ENCODE results near the gene MXD4.
"Not testable (repeated sequence)": the region's sequence is repeated elsewhere in the genome, so short reads cannot be mapped to it uniquely, and the experiment has no call there.

DNA sequence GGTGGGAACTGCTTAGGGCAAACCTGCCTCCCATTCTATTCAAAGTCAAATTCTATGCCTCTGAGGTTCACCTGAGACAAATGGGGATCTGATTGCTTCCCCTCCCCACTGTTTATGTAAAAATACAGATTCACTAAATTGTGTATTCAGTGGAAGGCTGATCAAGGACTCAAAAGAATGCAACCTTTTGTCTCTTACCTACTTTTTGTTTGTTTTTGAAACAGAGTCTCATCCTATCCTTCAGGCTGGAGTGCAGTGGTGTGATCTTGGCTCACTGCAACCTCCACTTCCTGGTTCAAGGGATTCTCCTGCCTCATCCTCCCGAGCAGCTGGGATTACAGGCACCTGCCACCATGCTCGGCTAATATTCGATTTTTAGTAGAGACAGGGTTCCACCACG, 40.5 kb downstream of the MXD4 start:
- TF ChIP-seq SP1 (IDR thresholded peaks at IDR 0.05; ENCODE audit: low read depth); JUND (IDR thresholded peaks at IDR 0.05); EZH2phosphoT487 (IDR thresholded peaks at IDR 0.05; ENCODE audit: borderline replicate concordance); FOSL1 (IDR thresholded peaks at IDR 0.05; ENCODE audit: low read depth); ZNF274 (IDR thresholded peaks at IDR 0.05; ENCODE audit: low read depth, low read length); SIN3A (IDR thresholded peaks at IDR 0.05; ENCODE audit: low read depth); POLR2AphosphoS5 (IDR thresholded peaks at IDR 0.05; ENCODE audit: low read depth, low read length): not testable (repeated sequence)
- TF ChIP-seq, protein P1, sequence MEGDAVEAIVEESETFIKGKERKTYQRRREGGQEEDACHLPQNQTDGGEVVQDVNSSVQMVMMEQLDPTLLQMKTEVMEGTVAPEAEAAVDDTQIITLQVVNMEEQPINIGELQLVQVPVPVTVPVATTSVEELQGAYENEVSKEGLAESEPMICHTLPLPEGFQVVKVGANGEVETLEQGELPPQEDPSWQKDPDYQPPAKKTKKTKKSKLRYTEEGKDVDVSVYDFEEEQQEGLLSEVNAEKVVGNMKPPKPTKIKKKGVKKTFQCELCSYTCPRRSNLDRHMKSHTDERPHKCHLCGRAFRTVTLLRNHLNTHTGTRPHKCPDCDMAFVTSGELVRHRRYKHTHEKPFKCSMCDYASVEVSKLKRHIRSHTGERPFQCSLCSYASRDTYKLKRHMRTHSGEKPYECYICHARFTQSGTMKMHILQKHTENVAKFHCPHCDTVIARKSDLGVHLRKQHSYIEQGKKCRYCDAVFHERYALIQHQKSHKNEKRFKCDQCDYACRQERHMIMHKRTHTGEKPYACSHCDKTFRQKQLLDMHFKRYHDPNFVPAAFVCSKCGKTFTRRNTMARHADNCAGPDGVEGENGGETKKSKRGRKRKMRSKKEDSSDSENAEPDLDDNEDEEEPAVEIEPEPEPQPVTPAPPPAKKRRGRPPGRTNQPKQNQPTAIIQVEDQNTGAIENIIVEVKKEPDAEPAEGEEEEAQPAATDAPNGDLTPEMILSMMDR (IDR thresholded peaks at IDR 0.05 in 2 of 3, conservative IDR thresholded peaks at IDR 0.05 in 1 of 3; ENCODE audit: borderline replicate concordance in 1 of 3, insufficient read depth in 1 of 3, low read depth in 2 of 3, low read length in 2 of 3) = not testable (repeated sequence)
- TF ChIP-seq, protein P2, sequence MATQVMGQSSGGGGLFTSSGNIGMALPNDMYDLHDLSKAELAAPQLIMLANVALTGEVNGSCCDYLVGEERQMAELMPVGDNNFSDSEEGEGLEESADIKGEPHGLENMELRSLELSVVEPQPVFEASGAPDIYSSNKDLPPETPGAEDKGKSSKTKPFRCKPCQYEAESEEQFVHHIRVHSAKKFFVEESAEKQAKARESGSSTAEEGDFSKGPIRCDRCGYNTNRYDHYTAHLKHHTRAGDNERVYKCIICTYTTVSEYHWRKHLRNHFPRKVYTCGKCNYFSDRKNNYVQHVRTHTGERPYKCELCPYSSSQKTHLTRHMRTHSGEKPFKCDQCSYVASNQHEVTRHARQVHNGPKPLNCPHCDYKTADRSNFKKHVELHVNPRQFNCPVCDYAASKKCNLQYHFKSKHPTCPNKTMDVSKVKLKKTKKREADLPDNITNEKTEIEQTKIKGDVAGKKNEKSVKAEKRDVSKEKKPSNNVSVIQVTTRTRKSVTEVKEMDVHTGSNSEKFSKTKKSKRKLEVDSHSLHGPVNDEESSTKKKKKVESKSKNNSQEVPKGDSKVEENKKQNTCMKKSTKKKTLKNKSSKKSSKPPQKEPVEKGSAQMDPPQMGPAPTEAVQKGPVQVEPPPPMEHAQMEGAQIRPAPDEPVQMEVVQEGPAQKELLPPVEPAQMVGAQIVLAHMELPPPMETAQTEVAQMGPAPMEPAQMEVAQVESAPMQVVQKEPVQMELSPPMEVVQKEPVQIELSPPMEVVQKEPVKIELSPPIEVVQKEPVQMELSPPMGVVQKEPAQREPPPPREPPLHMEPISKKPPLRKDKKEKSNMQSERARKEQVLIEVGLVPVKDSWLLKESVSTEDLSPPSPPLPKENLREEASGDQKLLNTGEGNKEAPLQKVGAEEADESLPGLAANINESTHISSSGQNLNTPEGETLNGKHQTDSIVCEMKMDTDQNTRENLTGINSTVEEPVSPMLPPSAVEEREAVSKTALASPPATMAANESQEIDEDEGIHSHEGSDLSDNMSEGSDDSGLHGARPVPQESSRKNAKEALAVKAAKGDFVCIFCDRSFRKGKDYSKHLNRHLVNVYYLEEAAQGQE (IDR thresholded peaks at IDR 0.05; ENCODE audit: low read depth) = not testable (repeated sequence)
